Measurements from ENCODE around the gene HECTD1. TPM values are rescaled to one million over a fixed set of nuclear protein-coding genes. Genes with fewer than 3 reads are reported as not detected.
"Not testable (repeated sequence)": the region's sequence is repeated elsewhere in the genome, so short reads cannot be mapped to it uniquely, and the experiment has no call there.

Gene HECTD1
- total RNA-seq = 94.1 and 107 TPM in 2 replicates

DNA sequence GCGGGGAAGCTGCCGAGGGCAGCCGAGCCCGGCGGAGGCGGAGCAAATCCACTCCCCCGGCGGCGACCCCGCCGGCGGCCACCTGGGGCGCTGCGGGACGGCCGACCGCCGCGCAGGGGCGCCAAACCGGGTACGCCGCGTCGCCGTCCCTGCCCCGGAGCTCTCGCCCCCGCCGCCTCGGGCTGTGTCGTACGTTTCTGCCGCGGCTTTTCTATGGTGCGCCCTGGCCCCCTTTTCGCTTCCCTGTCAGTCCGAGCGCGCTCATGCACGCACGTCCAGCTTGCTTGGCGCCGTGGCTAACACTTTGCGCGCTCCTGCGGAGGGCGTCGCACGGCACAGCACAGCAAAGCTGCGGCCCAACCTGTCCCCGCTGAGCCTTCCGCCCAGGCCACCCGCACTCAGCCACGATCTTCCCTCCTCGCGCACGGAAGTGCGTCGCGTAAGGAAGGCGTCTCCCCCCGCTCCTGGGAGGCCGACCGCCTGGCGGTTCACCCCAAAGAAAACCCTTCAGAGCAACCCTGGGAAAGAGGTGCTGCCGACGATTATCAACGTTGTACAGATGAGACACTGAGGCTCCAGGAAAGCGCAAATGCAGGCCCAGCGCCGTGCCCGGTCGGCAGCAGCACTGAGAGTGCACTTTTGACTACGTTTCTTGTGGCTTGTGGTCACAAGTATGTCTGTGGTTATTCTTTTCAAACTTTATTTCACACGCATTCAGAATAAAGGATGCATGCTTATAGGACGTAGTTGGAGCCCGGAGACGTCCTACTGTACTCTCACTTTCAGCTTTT lies at the start of gene HECTD1:
TSS of gene HECTD1 (minus strand) at position 39 of the 791 bp plus-strand sequence. CDS start 1,857 bp downstream, outside the sequence.
- intact Hi-C loops (cut with micrococcal nuclease) = loop anchor here (1.0 to 5.0 kb wide), 9 partner anchors 81 to 995 kb away; partner anchors contain the start of genes AP4S1, ARHGAP5, DTD2 and HEATR5A

- intact Hi-C loops (cut with micrococcal nuclease) = no loop called here
Measured at GRCh38 chr14:31257244-31257553, 49.6 kb upstream of the HECTD1 start.

GRCh38 chr14:31256534-31257243 lies 49.1 kb upstream of the HECTD1 start:
- intact Hi-C loops (cut with micrococcal nuclease) = no loop called here

GRCh38 chr14:31255918-31256317 lies 48.3 kb upstream of the HECTD1 start:
- intact Hi-C loops (cut with micrococcal nuclease) = not testable (repeated sequence)

DNA sequence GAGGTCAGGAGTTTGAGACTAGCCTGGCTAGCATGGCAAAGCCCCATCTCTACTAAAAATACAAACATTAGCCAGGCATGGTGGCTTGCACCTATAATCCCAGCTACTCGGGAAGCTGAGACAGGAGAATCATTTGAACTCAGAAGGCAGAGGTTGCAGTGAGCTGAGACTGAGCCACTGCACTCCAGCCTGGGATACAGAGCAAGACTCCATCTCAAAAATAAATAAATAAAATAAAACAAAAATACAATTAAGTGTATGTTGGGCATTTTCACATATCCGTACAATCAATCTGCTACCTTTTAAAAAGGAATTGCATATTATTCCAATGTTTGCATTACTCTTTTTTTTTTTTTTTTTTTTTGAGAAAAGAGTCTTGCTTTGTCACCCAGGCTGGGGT lies 47.7 kb upstream of the HECTD1 start:
- intact Hi-C loops (cut with micrococcal nuclease) = no loop called here

- intact Hi-C loops (cut with micrococcal nuclease) = no loop called here
Measured at GRCh38 chr14:31253746-31254471, 46.3 kb upstream of the HECTD1 start.

DNA sequence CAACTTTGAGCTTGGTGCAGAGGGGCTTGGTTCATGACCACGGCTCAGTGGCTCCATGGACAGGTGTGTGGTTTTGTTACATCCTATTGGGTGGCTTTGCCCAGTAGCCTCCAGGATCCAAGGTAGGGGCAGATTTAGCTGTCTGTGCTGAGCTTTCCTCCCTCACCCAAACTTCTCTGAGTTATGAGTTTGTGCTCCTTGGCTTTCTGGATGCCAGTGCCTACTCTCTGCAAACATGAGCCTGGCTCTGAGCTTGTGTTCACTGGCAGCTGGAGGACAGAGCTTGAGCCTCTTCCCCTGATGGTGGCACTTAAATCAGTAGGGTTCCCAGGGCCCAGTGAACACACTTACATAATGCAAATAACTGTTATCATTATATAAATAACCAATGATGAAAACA lies 45.3 kb upstream of the HECTD1 start:
- intact Hi-C loops (cut with micrococcal nuclease) = no loop called here

DNA sequence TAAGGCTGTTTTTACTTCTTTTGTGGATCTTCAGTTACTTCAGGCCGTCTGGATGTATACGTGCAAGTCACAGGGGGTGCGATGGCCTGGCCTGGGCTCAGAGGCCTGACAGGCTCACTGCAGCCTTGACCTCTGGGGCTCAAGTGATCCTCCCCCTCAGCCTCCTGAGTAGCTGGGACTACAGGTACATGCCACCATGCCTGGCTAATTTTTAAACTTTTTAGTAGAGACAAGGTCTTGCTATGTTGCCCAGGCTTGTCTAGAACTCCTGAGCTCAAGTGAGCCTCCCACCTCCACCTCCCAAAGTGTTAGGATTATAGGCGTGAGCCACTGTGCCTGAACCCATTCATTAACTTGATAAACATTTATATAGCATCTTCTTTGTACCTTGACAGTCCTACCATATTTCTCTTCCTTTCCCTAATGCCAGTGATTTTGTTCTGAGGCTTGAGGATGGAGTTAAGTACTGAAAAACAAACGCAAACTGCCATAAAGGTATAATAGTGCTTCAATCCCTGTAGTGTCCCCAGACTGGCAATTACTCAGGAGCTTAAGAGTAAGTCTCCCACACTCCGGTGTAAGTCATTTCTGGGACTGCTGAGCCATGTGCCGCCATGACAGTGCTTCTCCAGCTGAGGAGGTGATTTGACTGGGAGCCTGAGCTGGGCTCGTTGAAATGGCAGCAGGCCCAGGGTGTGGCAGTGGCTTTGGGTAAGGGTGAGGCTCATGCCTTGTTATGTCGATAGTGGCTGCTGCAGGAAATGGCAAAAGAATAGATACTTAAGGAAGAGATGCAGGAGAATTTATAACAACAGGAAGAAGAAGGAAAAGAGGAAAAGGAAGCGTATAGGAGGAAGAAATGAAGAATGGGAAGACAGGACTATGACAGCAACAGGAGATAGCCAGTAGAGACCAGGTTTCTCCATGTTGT lies 43.7 kb upstream of the HECTD1 start:
- intact Hi-C loops (cut with micrococcal nuclease) = no loop called here

DNA sequence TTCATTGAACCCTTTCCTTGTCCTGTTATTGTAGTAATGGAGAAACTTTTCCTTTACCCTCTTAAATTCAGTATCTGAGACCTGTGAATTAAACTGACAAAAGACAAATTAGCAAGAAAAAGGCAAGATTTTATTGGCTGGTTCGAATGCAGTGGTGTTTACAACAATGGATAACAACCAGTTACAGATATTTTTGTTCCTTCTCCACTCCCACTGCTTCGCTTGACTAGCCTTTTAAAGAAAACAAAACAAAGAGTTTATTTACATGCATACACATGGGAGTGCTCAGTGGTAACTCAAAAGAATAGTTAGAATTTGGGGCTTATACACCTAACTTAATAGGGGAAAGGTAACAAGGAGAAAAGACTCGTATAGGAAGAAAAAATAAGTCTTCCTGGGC lies 37.0 kb upstream of the HECTD1 start:
- intact Hi-C loops (cut with micrococcal nuclease) = no loop called here

DNA sequence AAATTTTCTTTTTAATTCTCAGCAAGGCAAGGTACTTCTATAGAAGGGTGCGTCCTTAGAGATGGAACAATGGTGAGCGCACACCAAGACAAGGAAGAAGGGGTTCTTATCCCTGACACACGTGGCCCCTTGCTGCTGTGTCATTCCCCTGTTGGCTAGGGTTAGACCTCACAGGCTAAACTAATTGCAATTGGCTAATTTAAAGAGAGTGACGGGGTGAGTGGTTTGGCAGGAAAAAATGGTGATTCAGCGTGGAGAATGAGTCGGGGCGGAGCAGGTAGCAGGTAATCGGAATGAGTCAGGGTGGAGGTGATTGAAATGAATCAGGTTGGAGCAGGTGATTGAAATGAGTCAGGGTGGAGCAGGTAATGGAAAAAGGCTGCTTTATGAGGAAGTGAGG lies 36.3 kb upstream of the HECTD1 start:
- intact Hi-C loops (cut with micrococcal nuclease) = no loop called here

DNA sequence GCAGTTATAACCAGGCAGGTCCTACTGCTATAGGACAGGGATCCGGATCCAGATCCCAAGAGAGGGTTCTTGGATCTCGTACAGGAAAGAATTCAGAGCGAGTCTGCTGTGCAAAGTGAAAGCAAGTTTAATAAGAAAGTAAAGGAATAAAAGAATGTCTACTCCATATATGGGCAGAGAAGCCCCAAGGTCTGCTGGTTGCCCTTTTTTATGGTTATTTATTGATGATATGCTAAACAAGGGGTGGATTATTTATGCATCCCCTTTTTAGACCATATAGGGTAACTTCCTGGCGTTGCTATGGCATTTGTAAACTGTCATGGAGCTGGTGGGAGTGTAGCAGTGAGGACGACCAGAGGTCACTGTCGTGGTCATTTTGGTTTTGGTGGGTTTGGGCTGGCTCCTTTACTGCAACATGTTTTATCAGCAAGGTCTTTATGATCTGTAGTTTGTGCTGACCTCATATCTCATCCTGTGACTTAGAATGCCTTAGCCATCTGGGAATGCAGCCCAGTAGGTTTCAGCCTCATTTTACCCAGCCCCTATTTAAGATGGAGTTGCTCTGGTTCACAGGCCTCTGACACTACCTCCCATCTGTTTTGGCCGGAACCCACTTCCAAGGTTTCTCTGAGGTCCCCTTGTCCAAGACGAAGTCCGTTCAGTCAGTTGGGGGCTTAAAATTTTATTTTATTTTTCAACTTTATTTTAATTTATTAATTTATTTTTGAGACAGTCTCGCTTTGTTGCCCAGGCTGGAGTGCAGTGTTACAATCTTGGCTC lies 34.8 kb upstream of the HECTD1 start:
- intact Hi-C loops (cut with micrococcal nuclease) = not testable (repeated sequence)

DNA sequence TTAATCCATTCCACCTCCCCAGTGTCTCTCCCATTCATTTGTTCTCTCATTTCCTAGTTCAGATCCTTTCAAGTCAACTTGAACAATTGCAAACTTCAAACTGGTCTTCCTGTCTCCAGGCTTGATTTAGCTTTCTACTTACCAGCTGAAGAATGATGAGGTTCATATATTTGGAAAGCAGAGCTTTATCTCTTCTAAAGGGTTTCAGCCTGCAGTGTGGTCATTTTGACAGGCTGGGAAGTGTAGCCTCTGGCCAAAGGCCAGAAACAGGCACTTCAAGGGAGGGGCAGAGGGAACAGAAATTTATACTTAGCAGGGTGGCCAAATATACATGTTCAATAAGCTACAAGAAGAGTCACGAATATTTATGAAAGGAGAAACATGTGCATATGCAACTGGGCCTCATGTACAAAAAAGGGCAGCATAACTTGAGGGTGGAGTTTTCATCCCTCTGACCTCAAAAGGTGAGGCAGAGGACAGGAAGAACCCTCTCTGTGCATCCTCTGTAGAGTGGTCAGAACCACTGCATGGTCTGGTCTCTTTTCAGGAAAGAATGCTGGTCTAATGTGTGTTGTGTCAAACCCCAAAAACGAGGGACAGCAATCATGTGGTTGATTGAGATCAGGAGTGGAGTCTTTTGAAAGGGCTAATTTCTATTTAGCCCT lies 34.0 kb upstream of the HECTD1 start:
- intact Hi-C loops (cut with micrococcal nuclease) = no loop called here

- intact Hi-C loops (cut with micrococcal nuclease) = no loop called here
Measured at GRCh38 chr14:31239741-31240140, 32.1 kb upstream of the HECTD1 start.

- intact Hi-C loops (cut with micrococcal nuclease) = no loop called here
Measured at GRCh38 chr14:31235462-31235861, 27.9 kb upstream of the HECTD1 start.

DNA sequence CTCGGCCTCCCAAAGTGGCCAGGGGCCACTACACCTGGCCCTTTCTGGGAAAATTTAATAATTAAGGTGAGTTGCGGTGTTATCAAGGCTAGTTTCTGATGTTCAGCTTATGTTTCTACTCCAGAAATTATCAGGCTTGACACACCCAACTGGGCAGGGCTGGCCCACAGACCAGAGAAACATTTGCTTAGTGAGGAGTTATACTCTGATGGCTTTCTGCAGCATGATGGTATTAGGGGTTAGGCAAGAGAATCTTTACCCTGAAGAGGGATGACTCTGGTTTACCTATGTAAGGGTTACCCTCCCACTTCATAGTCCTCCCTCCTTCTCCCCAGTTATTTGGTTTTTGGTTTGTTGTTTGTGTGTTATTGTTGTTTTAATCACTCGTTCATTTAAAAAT lies 24.5 kb upstream of the HECTD1 start:
- intact Hi-C loops (cut with micrococcal nuclease) = no loop called here

GRCh38 chr14:31231272-31231671 lies 23.7 kb upstream of the HECTD1 start:
- intact Hi-C loops (cut with micrococcal nuclease) = not testable (repeated sequence)

DNA sequence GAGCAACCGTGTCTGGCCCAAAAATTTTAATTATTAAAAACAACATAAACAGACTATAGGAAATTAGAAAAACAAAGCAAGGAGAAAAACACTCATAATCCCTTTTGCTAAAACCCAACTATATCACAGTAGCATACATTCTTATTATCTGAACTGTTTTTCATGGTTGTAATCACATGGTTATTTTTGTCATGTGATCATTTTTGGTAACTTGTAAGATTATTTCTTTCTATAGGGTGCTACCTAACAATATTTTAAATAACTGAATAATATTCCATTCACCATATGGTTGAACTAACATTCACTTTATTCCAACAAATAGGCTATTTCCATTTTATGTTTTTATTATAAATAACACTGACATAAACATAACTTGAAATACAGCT lies 23.0 kb upstream of the HECTD1 start:
- intact Hi-C loops (cut with micrococcal nuclease) = no loop called here

DNA sequence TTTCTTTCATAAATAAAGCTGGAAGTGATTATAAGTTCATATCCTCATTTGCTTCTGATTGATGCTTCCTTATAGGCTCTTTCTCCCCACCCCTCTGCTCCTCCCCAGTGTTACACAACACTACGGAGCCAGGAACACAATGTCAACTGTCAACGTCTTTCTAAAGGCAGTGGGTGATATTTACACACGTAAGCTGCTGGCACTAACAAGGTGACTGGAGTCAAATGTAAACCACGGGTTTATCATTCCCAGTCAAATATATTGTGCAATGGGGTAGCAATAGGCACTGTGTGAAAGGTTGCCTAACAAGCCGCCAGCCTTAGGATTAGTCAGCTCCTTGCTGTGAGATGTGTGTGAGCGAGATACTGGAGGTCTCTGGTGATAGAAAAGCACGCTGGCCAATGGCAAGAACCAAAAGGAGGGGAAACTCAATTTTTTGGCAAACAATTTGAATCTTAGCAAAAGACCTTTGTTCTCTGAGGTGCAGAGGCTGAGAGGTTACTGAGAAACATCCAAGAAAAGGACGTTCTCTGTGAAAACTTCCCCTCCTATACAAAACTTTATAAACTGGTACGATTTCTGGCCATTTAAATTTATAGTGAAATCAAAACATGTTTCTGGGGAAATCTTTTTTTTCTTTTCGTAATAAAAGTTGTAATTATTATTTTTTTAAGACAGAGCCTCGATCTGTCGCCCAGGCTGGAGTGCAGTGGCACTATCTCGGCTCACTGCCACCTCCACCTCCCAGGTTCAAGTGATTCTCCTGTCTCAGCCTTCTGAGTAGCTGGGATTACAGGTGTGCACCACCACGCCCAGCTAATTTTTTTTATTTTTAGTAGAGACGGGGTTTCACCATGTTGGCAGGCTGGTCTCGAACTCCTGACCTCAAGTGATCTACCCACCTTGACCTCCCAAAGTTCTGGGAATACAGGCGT lies 22.3 kb upstream of the HECTD1 start:
- intact Hi-C loops (cut with micrococcal nuclease) = no loop called here

DNA sequence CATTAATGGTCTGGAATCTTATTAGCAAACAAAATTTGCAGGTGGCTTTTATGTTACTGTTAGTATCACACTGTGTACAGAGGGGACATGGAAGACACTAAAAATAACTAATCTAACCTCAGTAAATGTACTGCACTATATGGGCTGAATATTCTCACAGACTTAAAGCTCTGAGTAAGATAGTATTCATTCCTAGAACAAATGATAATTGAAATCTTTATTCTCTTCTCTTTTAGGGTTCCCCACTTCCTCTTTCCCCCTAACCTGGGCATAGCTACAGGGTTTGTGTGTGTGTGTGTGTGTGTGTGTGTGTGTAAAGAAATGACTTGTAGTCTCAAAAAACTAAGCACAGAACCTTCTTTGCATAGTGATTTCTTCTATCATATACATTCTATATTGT lies 21.4 kb upstream of the HECTD1 start:
- intact Hi-C loops (cut with micrococcal nuclease) = no loop called here
